Omental fat pad (tissue), 4 donors: ENCODE measurements around the gene ALK. TPM values are rescaled to one million over a fixed set of nuclear protein-coding genes. Genes with fewer than 3 reads are reported as not detected.

Experiments
- ATAC-seq: fragments of 150-250 bp; one replicate; pipeline ENCODE4 v1.9.1; 2016; ENCODE audit warnings: mild to moderate bottlenecking, moderate library complexity; ENCODE audit not compliant: low FRiP score
- DNase-seq: peaks from one replicate; pipeline ENCODE4 v3.0.0-alpha.2; 2019; ENCODE audit warnings: low spot score
- total RNA-seq, 4 donors: library from RNA; depleted of rRNA; stranded (reverse); fragments of >200 nt; gene quantifications; one replicate each; pipeline ENCODE4 v1.1.0, GENCODE V29; 2016
- TF ChIP-seq, protein P1 (sequence below), 3 donors: fragments of 450-650 bp; IDR thresholded peaks; one replicate each; pipeline ENCODE4 v1.5.1; 2016 to 2017; ENCODE audit warnings: antibody characterized with exemption in 3 of 3, mild to moderate bottlenecking in 3 of 3, moderate library complexity in 2 of 3

Gene ALK
- total RNA-seq, 4 donors from 2014 or later, result 0.12 to 2.2 (median 0.44) TPM; not detected in 1

DNA sequence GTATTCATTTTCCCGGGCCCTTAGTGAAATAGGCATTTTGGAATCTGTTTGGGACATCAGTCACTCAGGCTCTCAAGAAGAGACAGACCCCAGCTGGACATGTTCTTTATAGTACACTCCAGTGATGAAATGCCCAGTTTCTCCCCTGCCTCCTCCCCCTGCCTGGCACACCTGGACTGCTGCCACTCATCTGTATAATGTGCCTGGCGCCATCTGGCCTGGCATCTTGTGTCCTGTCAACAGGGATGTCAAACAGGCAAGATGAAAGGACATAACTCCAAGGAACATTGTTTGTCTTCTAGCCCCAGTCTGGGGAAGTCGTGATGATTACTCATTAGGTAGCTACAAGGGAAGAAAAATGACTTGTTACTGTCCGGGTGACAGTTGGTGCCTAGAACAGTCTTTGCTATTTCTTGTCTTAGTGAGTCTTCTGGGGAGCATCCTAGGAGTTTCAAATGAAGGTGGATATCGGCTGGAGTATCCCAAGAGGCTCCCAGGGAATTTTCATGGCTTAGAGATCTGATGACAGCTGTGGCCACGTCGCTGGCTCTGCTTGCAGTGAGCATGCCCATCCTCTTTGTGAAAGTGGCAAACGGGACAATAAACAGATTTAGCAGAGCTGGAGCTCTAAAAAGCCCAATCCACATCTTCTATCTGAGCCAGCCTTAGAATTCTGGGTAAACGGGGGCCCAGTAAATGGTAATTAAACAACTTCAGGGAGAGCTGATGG, 153.6 kb downstream of the ALK start:
- ATAC-seq (no peak), DNase-seq (no peak)
- TF ChIP-seq, protein P1, sequence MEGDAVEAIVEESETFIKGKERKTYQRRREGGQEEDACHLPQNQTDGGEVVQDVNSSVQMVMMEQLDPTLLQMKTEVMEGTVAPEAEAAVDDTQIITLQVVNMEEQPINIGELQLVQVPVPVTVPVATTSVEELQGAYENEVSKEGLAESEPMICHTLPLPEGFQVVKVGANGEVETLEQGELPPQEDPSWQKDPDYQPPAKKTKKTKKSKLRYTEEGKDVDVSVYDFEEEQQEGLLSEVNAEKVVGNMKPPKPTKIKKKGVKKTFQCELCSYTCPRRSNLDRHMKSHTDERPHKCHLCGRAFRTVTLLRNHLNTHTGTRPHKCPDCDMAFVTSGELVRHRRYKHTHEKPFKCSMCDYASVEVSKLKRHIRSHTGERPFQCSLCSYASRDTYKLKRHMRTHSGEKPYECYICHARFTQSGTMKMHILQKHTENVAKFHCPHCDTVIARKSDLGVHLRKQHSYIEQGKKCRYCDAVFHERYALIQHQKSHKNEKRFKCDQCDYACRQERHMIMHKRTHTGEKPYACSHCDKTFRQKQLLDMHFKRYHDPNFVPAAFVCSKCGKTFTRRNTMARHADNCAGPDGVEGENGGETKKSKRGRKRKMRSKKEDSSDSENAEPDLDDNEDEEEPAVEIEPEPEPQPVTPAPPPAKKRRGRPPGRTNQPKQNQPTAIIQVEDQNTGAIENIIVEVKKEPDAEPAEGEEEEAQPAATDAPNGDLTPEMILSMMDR (IDR thresholded peaks at IDR 0.05), result no peak

DNA sequence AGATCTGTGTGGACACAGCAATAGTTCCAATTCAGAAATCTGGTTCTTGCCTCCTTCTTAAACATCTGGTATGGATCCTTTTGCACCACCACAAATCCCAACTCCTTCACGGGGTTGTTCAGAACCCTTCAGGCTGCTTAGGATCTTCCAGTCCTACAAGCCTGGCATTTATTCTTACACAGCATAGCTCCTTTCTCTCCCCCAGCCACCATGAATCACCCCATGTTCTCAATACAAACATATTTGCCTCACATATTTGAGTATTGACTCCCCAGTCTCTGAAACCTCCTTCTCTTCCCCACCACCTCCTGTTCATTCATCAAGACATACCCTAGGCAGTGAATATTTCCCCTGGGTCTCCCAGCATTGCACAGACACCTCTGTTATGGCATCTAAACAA, 155.2 kb downstream of the ALK start:
- TF ChIP-seq, protein P1 (IDR thresholded peaks at IDR 0.05), result no peak
- no peak for DNase-seq
- ATAC-seq, result no peak

- TF ChIP-seq, protein P1 (IDR thresholded peaks at IDR 0.05), result no peak
- ATAC-seq (no peak), DNase-seq (no peak)
Observed at GRCh38 chr2:29765721-29766120, 155.7 kb downstream of the ALK start.

GRCh38 chr2:29763371-29763770, 158.0 kb downstream of the ALK start:
- DNase-seq, result no peak
- ATAC-seq, result no peak
- TF ChIP-seq, protein P1 (IDR thresholded peaks at IDR 0.05), result no peak

DNA sequence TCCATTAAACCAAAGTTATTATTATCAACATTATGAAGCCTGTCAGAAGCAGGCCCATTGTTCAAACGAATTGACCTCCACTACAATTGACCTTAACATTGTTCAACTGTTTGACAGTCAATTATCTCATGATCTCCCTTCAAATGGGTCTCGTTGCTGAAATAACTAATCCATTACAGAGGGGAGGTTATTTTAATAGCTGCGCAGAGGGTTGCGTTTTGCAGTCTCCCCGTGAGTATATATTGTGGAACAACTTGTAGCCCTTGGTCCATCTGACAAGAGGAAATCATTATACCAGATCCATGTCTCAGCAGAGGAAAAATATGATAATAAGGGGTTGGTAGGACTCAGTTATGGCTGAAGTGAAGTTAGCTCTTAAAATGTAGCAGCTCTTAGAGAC, 159.1 kb downstream of the ALK start:
- DNase-seq (no peak), ATAC-seq (no peak)
- TF ChIP-seq, protein P1 (IDR thresholded peaks at IDR 0.05), result no peak

GRCh38 chr2:29761278-29761677, 160.1 kb downstream of the ALK start:
- TF ChIP-seq, protein P1 (IDR thresholded peaks at IDR 0.05), result no peak
- DNase-seq, result no peak
- ATAC-seq, result no peak

DNA sequence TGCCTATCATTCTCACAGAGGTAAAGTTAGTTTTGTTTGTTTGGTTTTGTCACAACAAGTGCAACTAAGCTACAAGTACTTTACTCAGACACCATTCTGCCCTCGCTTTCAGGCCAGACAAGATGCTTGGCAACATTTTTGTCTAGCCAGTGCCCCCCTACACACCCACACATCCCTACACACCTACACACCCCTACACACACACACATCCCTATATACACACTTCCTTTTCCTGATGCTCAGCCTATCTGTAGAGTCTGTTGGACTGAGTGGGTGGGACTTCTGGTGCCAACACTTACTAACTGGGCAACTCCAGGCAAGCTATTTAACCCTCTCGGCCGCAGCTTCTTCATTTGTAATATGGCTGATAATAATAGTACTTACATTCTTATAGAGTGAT, 161.4 kb downstream of the ALK start:
- ATAC-seq, result no peak
- TF ChIP-seq, protein P1 (IDR thresholded peaks at IDR 0.05), result no peak
- DNase-seq, result no peak
